Brain microvascular endothelial cell (primary cell): ENCODE measurements around the gene COLEC11.

Source experiments
- DNase-seq: peaks from one replicate; pipeline ENCODE4 v3.0.0-alpha.2; 2020
- H3K27ac ChIP-seq: fragments of 250-450 bp; sonication (Bioruptor Pico); 2 replicates; pipeline ENCODE4 v1.5.1; 2020; ENCODE audit warnings: mild to moderate bottlenecking, moderate library complexity
- H3K27me3 ChIP-seq: fragments of 250-450 bp; sonication (Bioruptor Pico); replicated peaks from 2 replicates; pipeline ENCODE4 v1.5.1; 2020; ENCODE audit warnings: mild to moderate bottlenecking
- H3K36me3 ChIP-seq: fragments of 250-450 bp; sonication (Bioruptor Pico); replicated peaks from 2 replicates; pipeline ENCODE4 v1.5.1; 2020; ENCODE audit warnings: mild to moderate bottlenecking
- H3K4me3 ChIP-seq: 2 replicates; pipeline ENCODE4 v1.5.1; 2011; ENCODE audit warnings: low read depth, mild to moderate bottlenecking, control low read depth, low read length, moderate library complexity
- CTCF ChIP-seq: IDR thresholded peaks from 2 replicates; pipeline ENCODE4 v1.5.1; 2011; ENCODE audit warnings: low read depth, mild to moderate bottlenecking, moderate library complexity, low read length, control low read depth, inconsistent platforms; ENCODE audit errors: missing control alignments
- in situ Hi-C: cut with HindIII; loops from 2 replicates; pipeline ENCODE4 v1.10.0; 2017; ENCODE audit warnings: low sequenced_read_pairs, low pct_ligation_motif_present

COLEC11 gene

GRCh38 chr2:3594493-3595281, at the start of gene COLEC11:
Gene COLEC11, plus strand, starts transcription at chr2:3595112. Its CDS starts 9,229 bp downstream, at chr2:3604341.
- peak within 1 kb of the TSS; percentile 37 for H3K4me3 ChIP-seq
- no peaks in the 10 kb centered on the region for H3K36me3 ChIP-seq
- in situ Hi-C loops: no loop called here

GRCh38 chr2:3545788-3546478, 49.0 kb upstream of the COLEC11 start:
- no peak overlapping the region for H3K4me3 ChIP-seq
- TF ChIP-seq CTCF: no peak
- no peak overlapping the region for H3K27ac ChIP-seq
- DNase-seq: no peak
- in situ Hi-C loops: no loop called here
- H3K27me3 ChIP-seq: no peaks in the 10 kb centered on the region
- H3K36me3 ChIP-seq: peaks cover 79% of the 10 kb centered on the region

More at GRCh38 chr2:3594493-3595281, at the start of gene COLEC11:
- no peaks in the 10 kb centered on the region for H3K27me3 ChIP-seq
- peak; percentile 57 for TF ChIP-seq CTCF
- no peak within 1 kb of the TSS for H3K27ac ChIP-seq
- peak; percentile 60 for DNase-seq

GRCh38 chr2:3547915-3548314, 47.0 kb upstream of the COLEC11 start:
- in situ Hi-C loops: no loop called here
- Histone ChIP-seq H3K27me3 (no peaks in the 10 kb centered on the region), H3K27ac (no peak overlapping the region), H3K36me3 (peaks cover 74% of the 10 kb centered on the region), H3K4me3 (no peak overlapping the region)
- DNase-seq: no peak
- no peak for TF ChIP-seq CTCF

GRCh38 chr2:3553946-3554345, 41.0 kb upstream of the COLEC11 start:
- TF ChIP-seq CTCF: no peak
- Histone ChIP-seq H3K4me3 (no peak overlapping the region), H3K27ac (no peak overlapping the region), H3K36me3 (peaks cover 44% of the 10 kb centered on the region), H3K27me3 (no peaks in the 10 kb centered on the region)
- in situ Hi-C loops: no loop called here
- DNase-seq: no peak

- peaks cover 21% of the 10 kb centered on the region for H3K36me3 ChIP-seq
- peak overlapping the region; percentile 93 for H3K27ac ChIP-seq
- no peaks in the 10 kb centered on the region for H3K27me3 ChIP-seq
- peak overlapping the region; percentile 83 for H3K4me3 ChIP-seq
- DNase-seq: no peak
- no peak for TF ChIP-seq CTCF
- in situ Hi-C loops: no loop called here
These were observed 37.2 kb upstream of the COLEC11 start for GRCh38 chr2:3557639-3558204.
